Stimulated activated naive CD4-positive, alpha-beta T cell treated with Interleukin-2 at 50 U/mL for 16 hours (primary cell): ENCODE measurements around the gene MVK.
"Not testable (repeated sequence)": the region's sequence is repeated elsewhere in the genome, so short reads cannot be mapped to it uniquely, and the experiment has no call there.

Experiments used
- DNase-seq: peaks from one replicate; lab custom pipeline; 2025; lab: John Stamatoyannopoulos, UW

MVK gene

GRCh38 chr12:109590566-109590965, 17.0 kb downstream of the MVK start:
- no peak for DNase-seq

GRCh38 chr12:109591041-109591440, 17.4 kb downstream of the MVK start:
- DNase-seq = no peak

- DNase-seq = no peak
These were observed 18.8 kb downstream of the MVK start for GRCh38 chr12:109592195-109592904.

GRCh38 chr12:109592905-109593272, 19.3 kb downstream of the MVK start:
- no peak for DNase-seq

- no peak for DNase-seq
These were observed 21.1 kb downstream of the MVK start for GRCh38 chr12:109594556-109595317.

GRCh38 chr12:109595321-109595902, 21.8 kb downstream of the MVK start:
- DNase-seq = no peak

- DNase-seq = no peak
These were observed 23.0 kb downstream of the MVK start for GRCh38 chr12:109596418-109597244.

- DNase-seq = no peak
These were observed 23.8 kb downstream of the MVK start for GRCh38 chr12:109597414-109597794.

GRCh38 chr12:109597795-109598427, 24.3 kb downstream of the MVK start:
- peak; percentile 34 for DNase-seq

- no peak for DNase-seq
These were observed 24.8 kb downstream of the MVK start for GRCh38 chr12:109598428-109598854.

GRCh38 chr12:109599087-109599486, 25.5 kb downstream of the MVK start:
- DNase-seq = no peak

GRCh38 chr12:109600481-109600880, 26.9 kb downstream of the MVK start:
- no peak for DNase-seq

- DNase-seq = no peak
These were observed 27.4 kb downstream of the MVK start for GRCh38 chr12:109600995-109601394.

- no peak for DNase-seq
These were observed 28.0 kb downstream of the MVK start for GRCh38 chr12:109601557-109601956.

GRCh38 chr12:109602132-109602531, 28.5 kb downstream of the MVK start:
- DNase-seq = not testable (repeated sequence)

GRCh38 chr12:109604132-109604585, 30.6 kb downstream of the MVK start:
- DNase-seq = no peak

GRCh38 chr12:109605016-109605415, 31.4 kb downstream of the MVK start:
- no peak for DNase-seq

- no peak for DNase-seq
These were observed 32.1 kb downstream of the MVK start for GRCh38 chr12:109605599-109606228.

- no peak for DNase-seq
These were observed 32.9 kb downstream of the MVK start for GRCh38 chr12:109606320-109607028.

GRCh38 chr12:109607618-109608017, 34.0 kb downstream of the MVK start:
- no peak for DNase-seq

- no peak for DNase-seq
These were observed 34.7 kb downstream of the MVK start for GRCh38 chr12:109608270-109608669.
